B cell (primary cell): ENCODE measurements around the gene ACIN1. TPM values are rescaled to one million over a fixed set of nuclear protein-coding genes. Genes with fewer than 3 reads are reported as not detected.
A peak's percentile ranks its signal among the peaks of the same experiment; 100 is the strongest.

Experiments used
- ATAC-seq: fragments of 200-7000 bp; cut with Tn5 transposase; one replicate; pipeline ENCODE4 v1.10.0; 2021; ENCODE audit warnings: low read depth, mild to moderate bottlenecking, moderate number of reproducible peaks, moderate library complexity
- CTCF ChIA-PET: fragments of 350-600 bp; sonication (Branson Sonifier 250); formaldehyde crosslinking; loops from one replicate; lab custom pipeline; 2021; ENCODE audit warnings: antibody characterized with exemption, inconsistent platforms; lab: Charles Lee
- POLR2A ChIA-PET: fragments of 350-600 bp; sonication (Branson Sonifier 250); formaldehyde crosslinking; loops from one replicate; lab custom pipeline; 2021; ENCODE audit warnings: antibody characterized with exemption; lab: Charles Lee
- DNase-seq: peaks from one replicate; pipeline ENCODE4 v3.0.0; 2013
- H2AFZ ChIP-seq: 2 replicates; pipeline ENCODE4 v1.6.1; 2012; ENCODE audit warnings: mild to moderate bottlenecking, low read depth, low read length; ENCODE audit not compliant: insufficient read depth, poor library complexity, severe bottlenecking
- H3K27ac ChIP-seq, 2 donors: 1 replicate in 1 of 2; 2 replicates in 1 of 2; pipeline ENCODE4 v1.5.1; 2012 to 2013; ENCODE audit warnings: low read length in 2 of 2, mild to moderate bottlenecking in 2 of 2, moderate library complexity in 1 of 2
- H3K27me3 ChIP-seq, 4 experiments: fragments of 200-600 bp in 1 of 4; sonication (generic) in 1 of 4; replicated peaks in 1 of 4; 1 replicate in 2 of 4; 2 replicates in 2 of 4; pipeline versions ENCODE4 v1.6.1 to v1.7.0; 2013 to 2016; ENCODE audit warnings: low read length in 3 of 4, mild to moderate bottlenecking in 2 of 4, mixed read lengths in 1 of 4, moderate library complexity in 1 of 4; ENCODE audit not compliant: insufficient read depth in 4 of 4, control insufficient read depth in 3 of 4; ENCODE audit errors: control extremely low read depth in 1 of 4
- H3K36me3 ChIP-seq, 2 experiments: replicated peaks in 1 of 2; 1 replicate in 1 of 2; 2 replicates in 1 of 2; pipeline versions ENCODE4 v1.6.1 to v1.7.1; 2013; ENCODE audit warnings: low read length in 1 of 2; ENCODE audit not compliant: insufficient read depth in 2 of 2, control insufficient read depth in 1 of 2; ENCODE audit errors: control extremely low read depth in 1 of 2, extremely low read depth in 1 of 2
- H3K4me1 ChIP-seq, 2 donors: fragments of 200-600 bp in 1 of 2; sonication (generic) in 1 of 2; 1 replicate in 1 of 2; 2 replicates in 1 of 2; pipeline versions ENCODE4 v1.5.1 to v1.6.1; 2013 to 2017; ENCODE audit warnings: low read length in 2 of 2; ENCODE audit not compliant: control insufficient read depth in 2 of 2, insufficient read depth in 2 of 2
- H3K4me2 ChIP-seq: replicated peaks from 2 replicates; pipeline ENCODE3; 2012; ENCODE audit warnings: mild to moderate bottlenecking, low read depth, low read length; ENCODE audit not compliant: poor library complexity, severe bottlenecking
- H3K4me3 ChIP-seq, 5 experiments: fragments of 200-600 bp in 1 of 5; sonication (generic) in 1 of 5; 1 replicate in 3 of 5; 2 replicates in 2 of 5; pipeline versions ENCODE4 v1.5.1 to v1.7.0; 2011 to 2016; ENCODE audit warnings: low read length in 4 of 5, mild to moderate bottlenecking in 4 of 5, low read depth in 2 of 5, control low read depth in 1 of 5, moderate library complexity in 1 of 5; ENCODE audit not compliant: insufficient read depth in 1 of 5; ENCODE audit errors: control extremely low read depth in 1 of 5, extremely low read depth in 1 of 5
- H3K79me2 ChIP-seq: fragments of 200-600 bp; sonication (generic); one replicate; pipeline ENCODE4 v1.6.0; 2016; ENCODE audit warnings: low read length; ENCODE audit not compliant: control insufficient read depth, insufficient read depth
- H3K9ac ChIP-seq: fragments of 200-600 bp; sonication (generic); 2 replicates; pipeline ENCODE4 v1.6.1; 2017; ENCODE audit warnings: mild to moderate bottlenecking, low read length, moderate library complexity
- H3K9me3 ChIP-seq, 3 donors: one replicate each; pipeline versions ENCODE4 v1.6.1 to v1.7.1; 2013; ENCODE audit warnings: low read length in 2 of 3; ENCODE audit not compliant: control insufficient read depth in 2 of 3, insufficient read depth in 1 of 3; ENCODE audit errors: control extremely low read depth in 1 of 3
- H4K20me1 ChIP-seq: 2 replicates; pipeline ENCODE4 v1.6.0; 2012; ENCODE audit warnings: mild to moderate bottlenecking, low read length; ENCODE audit not compliant: insufficient read depth, control insufficient read depth, poor library complexity, severe bottlenecking
- H3K27ac Mint-ChIP-seq: one replicate; pipeline ENCODE4 v1.8.0; 2021; ENCODE audit warnings: mixed read lengths
- H3K27me3 Mint-ChIP-seq: one replicate; pipeline ENCODE4 v1.8.0; 2021; ENCODE audit warnings: mixed read lengths
- H3K4me1 Mint-ChIP-seq: one replicate; pipeline ENCODE4 v1.8.0; 2021; ENCODE audit warnings: mixed read lengths
- H3K4me3 Mint-ChIP-seq: one replicate; pipeline ENCODE4 v1.8.0; 2021; ENCODE audit warnings: mixed read lengths
- H3K9me3 Mint-ChIP-seq: one replicate; pipeline ENCODE4 v1.8.0; 2022; ENCODE audit warnings: mixed read lengths; ENCODE audit not compliant: insufficient read depth
- CTCF ChIP-seq: fragments of 200-600 bp; IDR thresholded peaks from one replicate; pipeline ENCODE4 v1.8.0; 2022; ENCODE audit warnings: antibody characterized with exemption, mild to moderate bottlenecking
- EZH2 ChIP-seq: IDR thresholded peaks from 2 replicates; pipeline ENCODE4 v1.6.1; 2012; ENCODE audit warnings: borderline replicate concordance, low read depth, mild to moderate bottlenecking, moderate library complexity, low read length; ENCODE audit not compliant: insufficient read depth, poor library complexity, severe bottlenecking
- WGBS: methylation state at CpG from one replicate; pipeline ENCODE4 v1.1.5; 2013; ENCODE audit warnings: missing lambda C conversion rate; ENCODE audit not compliant: insufficient coverage; 5-methylcytosine and 5-hydroxymethylcytosine counted together
- intact Hi-C: fragments of 100-400 bp; cut with micrococcal nuclease; formaldehyde crosslinking; loops from one replicate; pipeline ENCODE4 v1.10.0; 2022
- polyA plus RNA-seq: library from polyadenylated mRNA; depleted of rRNA; stranded (reverse); fragments of >200 nt; gene quantifications from 2 replicates; pipeline ENCODE4 v1.2.3, GENCODE V29; 2012
- total RNA-seq, 2 donors: library from RNA; stranded (reverse); fragments of 120-200 nt in 1 of 2; gene quantifications; 1 replicate in 1 of 2; 2 replicates in 1 of 2; pipeline versions ENCODE4 v1.2.3 to v1.2.4, GENCODE V29; 2013 to 2022

The ACIN1 gene
- total and polyA plus RNA-seq, 2 donors (not counting 1 experiment from before 2014, with no cell fraction given) = 178 to 359 TPM

DNA sequence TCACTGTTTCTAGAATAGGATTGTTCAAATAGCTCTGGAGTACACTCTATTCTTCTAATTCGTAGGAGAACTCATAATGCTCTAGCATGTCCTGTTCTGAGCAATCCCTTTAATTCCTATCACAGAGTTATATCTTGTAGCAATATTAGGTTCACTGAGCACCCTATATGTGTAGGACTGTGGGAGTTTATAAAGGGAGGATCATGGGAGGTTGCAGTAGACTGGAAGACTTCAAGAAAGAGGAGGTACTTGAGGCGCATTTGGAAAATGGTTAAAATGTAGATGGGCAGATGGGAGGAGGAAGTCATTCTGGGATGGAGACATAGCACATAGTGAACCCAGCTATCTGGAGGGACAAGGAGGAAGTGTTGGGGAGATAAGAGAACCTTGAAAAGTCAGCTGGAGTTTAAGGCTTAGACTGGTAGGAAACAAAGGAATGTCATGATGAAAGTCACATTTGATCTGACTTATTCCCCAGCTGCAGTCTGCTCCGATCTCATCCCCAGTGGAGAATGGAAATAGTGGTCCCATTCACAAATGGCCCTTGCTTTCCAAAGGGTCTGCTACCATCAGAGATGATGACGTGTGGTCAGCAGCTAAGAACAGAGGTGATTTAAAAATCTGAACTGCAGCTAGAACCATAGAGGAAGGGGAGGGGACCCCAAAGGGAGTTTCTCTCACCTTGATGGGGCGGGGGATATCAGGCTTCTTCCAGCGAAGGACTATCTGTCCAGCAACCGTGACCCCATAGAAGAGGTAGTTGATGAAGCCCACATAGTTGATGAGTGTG, 34.2 kb upstream of the ACIN1 start:
- ATAC-seq (no peak), DNase-seq (no peak)
- no peaks in the 10 kb centered on the region for H3K27me3 Mint-ChIP-seq
- ChIA-PET POLR2A (no interaction called here), CTCF (interaction anchor here (0.8 to 4.5 kb wide), 2 partner anchors 9 to 57 kb away, joined by 4 to 26 read pairs; partner anchors contain the start of gene CEBPE)
- no peak overlapping the region for H3K4me3 ChIP-seq
- H3K9me3 Mint-ChIP-seq = no peaks in the 10 kb centered on the region
- H3K4me3 Mint-ChIP-seq = no peak overlapping the region
- H3K79me2 ChIP-seq = no peaks in the 10 kb centered on the region
- no peak overlapping the region for H3K27ac Mint-ChIP-seq
- no peaks in the 10 kb centered on the region for H3K36me3 ChIP-seq
- H3K4me1 ChIP-seq = peaks cover 7 to 11% of the 10 kb centered on the region in 2 donors
- WGBS = 98% methylated on average over 6 of the region's 7 CpGs
- no peak overlapping the region for H2AFZ ChIP-seq
- intact Hi-C loops = no loop called here
- peaks cover 14% of the 10 kb centered on the region for H3K4me1 Mint-ChIP-seq
- TF ChIP-seq EZH2 (no peak), CTCF (no peak)
- no peak overlapping the region for H3K9ac ChIP-seq
- H4K20me1 ChIP-seq = no peaks in the 10 kb centered on the region
- H3K4me2 ChIP-seq = no peak overlapping the region
- no peak overlapping the region for H3K27ac ChIP-seq
- H3K27me3 ChIP-seq = no peaks in the 10 kb centered on the region
- H3K9me3 ChIP-seq = no peaks in the 10 kb centered on the region

DNA sequence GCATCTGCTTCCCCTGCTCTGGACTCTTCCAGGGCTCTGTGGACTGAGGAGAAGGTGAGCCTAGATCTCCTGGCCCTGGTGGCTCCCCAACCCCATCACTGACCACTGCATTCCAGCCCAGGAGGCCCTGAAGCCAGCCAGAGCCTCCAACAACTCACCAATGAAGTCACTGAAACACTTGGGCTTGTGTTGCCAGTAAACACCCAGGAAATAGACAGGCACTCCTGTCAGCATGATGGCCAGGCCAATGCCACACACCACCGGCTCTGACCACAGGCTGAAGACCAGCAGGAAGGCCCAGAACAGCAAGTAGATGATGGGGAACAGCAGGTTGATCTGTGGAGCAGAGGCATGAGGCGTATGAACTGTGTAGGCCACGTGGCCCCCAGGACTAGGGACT, 32.9 kb upstream of the ACIN1 start:
- 100% methylated on average over 1 of the region's 3 CpGs for WGBS
- DNase-seq = no peak

More for the DNA sequence above, 32.9 kb upstream of the ACIN1 start:
- no peak for ATAC-seq
- no peaks in the 10 kb centered on the region for H3K9me3 Mint-ChIP-seq
- H3K9ac ChIP-seq = no peak overlapping the region
- no peaks in the 10 kb centered on the region for H3K9me3 ChIP-seq
- H3K4me2 ChIP-seq = peak overlapping the region; percentile 11
- H3K4me1 ChIP-seq = peaks cover 7 to 11% of the 10 kb centered on the region in 2 donors
- no peaks in the 10 kb centered on the region for H3K27me3 Mint-ChIP-seq
- no peak overlapping the region for H3K27ac ChIP-seq
- no peaks in the 10 kb centered on the region for H3K36me3 ChIP-seq
- H2AFZ ChIP-seq = peak overlapping the region; percentile 48
- TF ChIP-seq EZH2 = no peak
- no peak for TF ChIP-seq CTCF
- no peaks in the 10 kb centered on the region for H4K20me1 ChIP-seq
- H3K27ac Mint-ChIP-seq = no peak overlapping the region
- H3K4me1 Mint-ChIP-seq = peaks cover 14% of the 10 kb centered on the region
- intact Hi-C loops = no loop called here
- H3K79me2 ChIP-seq = no peaks in the 10 kb centered on the region
- CTCF ChIA-PET = no interaction called here
- no peaks in the 10 kb centered on the region for H3K27me3 ChIP-seq
- H3K4me3 ChIP-seq = no peak overlapping the region
- H3K4me3 Mint-ChIP-seq = no peak overlapping the region
- POLR2A ChIA-PET = no interaction called here
